ENCODE data around the gene SLCO1B1.
"Not testable (repeated sequence)": the region's sequence is repeated elsewhere in the genome, so short reads cannot be mapped to it uniquely, and the experiment has no call there.

SLCO1B1 gene

GRCh38 chr12:21144309-21144708, 13.3 kb downstream of the SLCO1B1 start:
- no peak overlapping the region for H3K4me3 ChIP-seq (ENCODE audit: low read depth in 1 of 2, low read length in 2 of 2)
- no peak overlapping the region for H3K27ac ChIP-seq (ENCODE audit: low read depth, low read length)
- no peaks in the 10 kb centered on the region for H3K9me3 ChIP-seq (ENCODE audit: control insufficient read depth in 1 of 2, low read length in 2 of 2)
- H3K36me3 ChIP-seq (ENCODE audit: control insufficient read depth in 1 of 2, insufficient read depth in 2 of 2, low read length in 2 of 2): no peaks in the 10 kb centered on the region
- no peaks in the 10 kb centered on the region for H3K4me1 ChIP-seq (ENCODE audit: control insufficient read depth in 1 of 2, insufficient read depth in 2 of 2, low read length in 2 of 2)
- no peak overlapping the region for H3K9ac ChIP-seq (ENCODE audit: low read depth in 1 of 2, low read length in 2 of 2)
- H3K27me3 ChIP-seq (ENCODE audit: control insufficient read depth in 1 of 2, insufficient read depth in 2 of 2, low read length in 2 of 2): no peaks in the 10 kb centered on the region

- H3K36me3 ChIP-seq (ENCODE audit: control insufficient read depth in 1 of 2, insufficient read depth in 2 of 2, low read length in 2 of 2): not testable (repeated sequence)
These were observed 18.9 kb downstream of the SLCO1B1 start for GRCh38 chr12:21149861-21150260.

GRCh38 chr12:21151184-21151583, 20.2 kb downstream of the SLCO1B1 start:
- no peak overlapping the region for H3K9ac ChIP-seq (ENCODE audit: low read depth in 1 of 2, low read length in 2 of 2)
- H3K4me1 ChIP-seq (ENCODE audit: control insufficient read depth in 1 of 2, insufficient read depth in 2 of 2, low read length in 2 of 2): no peaks in the 10 kb centered on the region
- H3K36me3 ChIP-seq (ENCODE audit: control insufficient read depth in 1 of 2, insufficient read depth in 2 of 2, low read length in 2 of 2): no peaks in the 10 kb centered on the region
- no peak overlapping the region for H3K27ac ChIP-seq (ENCODE audit: low read depth, low read length)
- no peaks in the 10 kb centered on the region for H3K9me3 ChIP-seq (ENCODE audit: control insufficient read depth in 1 of 2, low read length in 2 of 2)
- H3K4me3 ChIP-seq (ENCODE audit: low read depth in 1 of 2, low read length in 2 of 2): no peak overlapping the region
- no peaks in the 10 kb centered on the region for H3K27me3 ChIP-seq (ENCODE audit: control insufficient read depth in 1 of 2, insufficient read depth in 2 of 2, low read length in 2 of 2)

More at GRCh38 chr12:21149861-21150260, 18.9 kb downstream of the SLCO1B1 start:
- H3K9ac ChIP-seq (ENCODE audit: low read depth in 1 of 2, low read length in 2 of 2); H3K4me3 ChIP-seq (ENCODE audit: low read depth in 1 of 2, low read length in 2 of 2); H3K9me3 ChIP-seq (ENCODE audit: control insufficient read depth in 1 of 2, low read length in 2 of 2); H3K27me3 ChIP-seq (ENCODE audit: control insufficient read depth in 1 of 2, insufficient read depth in 2 of 2, low read length in 2 of 2); H3K27ac ChIP-seq (ENCODE audit: low read depth, low read length); H3K4me1 ChIP-seq (ENCODE audit: control insufficient read depth in 1 of 2, insufficient read depth in 2 of 2, low read length in 2 of 2): not testable (repeated sequence)

- H3K4me1 ChIP-seq (ENCODE audit: control insufficient read depth in 1 of 2, insufficient read depth in 2 of 2, low read length in 2 of 2): no peaks in the 10 kb centered on the region
- no peak overlapping the region for H3K4me3 ChIP-seq (ENCODE audit: low read depth in 1 of 2, low read length in 2 of 2)
- H3K9me3 ChIP-seq (ENCODE audit: control insufficient read depth in 1 of 2, low read length in 2 of 2): no peaks in the 10 kb centered on the region
These were observed 24.7 kb downstream of the SLCO1B1 start for GRCh38 chr12:21155522-21156351.

GRCh38 chr12:21165048-21165447, 34.1 kb downstream of the SLCO1B1 start:
- Histone ChIP-seq H3K4me1 (ENCODE audit: control insufficient read depth in 1 of 2, insufficient read depth in 2 of 2, low read length in 2 of 2) (no peaks in the 10 kb centered on the region), H3K36me3 (ENCODE audit: control insufficient read depth in 1 of 2, insufficient read depth in 2 of 2, low read length in 2 of 2) (no peaks in the 10 kb centered on the region)

More at GRCh38 chr12:21155522-21156351, 24.7 kb downstream of the SLCO1B1 start:
- Histone ChIP-seq H3K27me3 (ENCODE audit: control insufficient read depth in 1 of 2, insufficient read depth in 2 of 2, low read length in 2 of 2) (no peaks in the 10 kb centered on the region), H3K27ac (ENCODE audit: low read depth, low read length) (no peak overlapping the region), H3K36me3 (ENCODE audit: control insufficient read depth in 1 of 2, insufficient read depth in 2 of 2, low read length in 2 of 2) (no peaks in the 10 kb centered on the region), H3K9ac (ENCODE audit: low read depth in 1 of 2, low read length in 2 of 2) (no peak overlapping the region)

GRCh38 chr12:21169878-21170472, 39.0 kb downstream of the SLCO1B1 start:
- Histone ChIP-seq H3K4me1 (ENCODE audit: control insufficient read depth in 1 of 2, insufficient read depth in 2 of 2, low read length in 2 of 2) (no peaks in the 10 kb centered on the region), H3K36me3 (ENCODE audit: control insufficient read depth in 1 of 2, insufficient read depth in 2 of 2, low read length in 2 of 2) (no peaks in the 10 kb centered on the region), H3K9me3 (ENCODE audit: control insufficient read depth in 1 of 2, low read length in 2 of 2) (no peaks in the 10 kb centered on the region), H3K27me3 (ENCODE audit: control insufficient read depth in 1 of 2, insufficient read depth in 2 of 2, low read length in 2 of 2) (no peaks in the 10 kb centered on the region), H3K27ac (ENCODE audit: low read depth, low read length) (no peak overlapping the region), H3K4me3 (ENCODE audit: low read depth in 1 of 2, low read length in 2 of 2) (no peak overlapping the region), H3K9ac (ENCODE audit: low read depth in 1 of 2, low read length in 2 of 2) (no peak overlapping the region)

More at GRCh38 chr12:21165048-21165447, 34.1 kb downstream of the SLCO1B1 start:
- Histone ChIP-seq H3K27me3 (ENCODE audit: control insufficient read depth in 1 of 2, insufficient read depth in 2 of 2, low read length in 2 of 2) (no peaks in the 10 kb centered on the region), H3K9ac (ENCODE audit: low read depth in 1 of 2, low read length in 2 of 2) (no peak overlapping the region), H3K4me3 (ENCODE audit: low read depth in 1 of 2, low read length in 2 of 2) (no peak overlapping the region), H3K9me3 (ENCODE audit: control insufficient read depth in 1 of 2, low read length in 2 of 2) (no peaks in the 10 kb centered on the region), H3K27ac (ENCODE audit: low read depth, low read length) (no peak overlapping the region)

- Histone ChIP-seq H3K4me3 (ENCODE audit: low read depth in 1 of 2, low read length in 2 of 2) (no peak overlapping the region), H3K9ac (ENCODE audit: low read depth in 1 of 2, low read length in 2 of 2) (no peak overlapping the region), H3K27me3 (ENCODE audit: control insufficient read depth in 1 of 2, insufficient read depth in 2 of 2, low read length in 2 of 2) (no peaks in the 10 kb centered on the region), H3K4me1 (ENCODE audit: control insufficient read depth in 1 of 2, insufficient read depth in 2 of 2, low read length in 2 of 2) (no peaks in the 10 kb centered on the region), H3K27ac (ENCODE audit: low read depth, low read length) (no peak overlapping the region), H3K9me3 (ENCODE audit: control insufficient read depth in 1 of 2, low read length in 2 of 2) (no peaks in the 10 kb centered on the region), H3K36me3 (ENCODE audit: control insufficient read depth in 1 of 2, insufficient read depth in 2 of 2, low read length in 2 of 2) (no peaks in the 10 kb centered on the region)
These were observed 41.1 kb downstream of the SLCO1B1 start for GRCh38 chr12:21172079-21172478.

GRCh38 chr12:21183721-21184275, 52.8 kb downstream of the SLCO1B1 start:
- Histone ChIP-seq H3K4me1 (ENCODE audit: control insufficient read depth in 1 of 2, insufficient read depth in 2 of 2, low read length in 2 of 2) (no peaks in the 10 kb centered on the region), H3K9ac (ENCODE audit: low read depth in 1 of 2, low read length in 2 of 2) (no peak overlapping the region), H3K36me3 (ENCODE audit: control insufficient read depth in 1 of 2, insufficient read depth in 2 of 2, low read length in 2 of 2) (no peaks in the 10 kb centered on the region), H3K27me3 (ENCODE audit: control insufficient read depth in 1 of 2, insufficient read depth in 2 of 2, low read length in 2 of 2) (no peaks in the 10 kb centered on the region), H3K4me3 (ENCODE audit: low read depth in 1 of 2, low read length in 2 of 2) (no peak overlapping the region), H3K9me3 (ENCODE audit: control insufficient read depth in 1 of 2, low read length in 2 of 2) (no peaks in the 10 kb centered on the region), H3K27ac (ENCODE audit: low read depth, low read length) (no peak overlapping the region)

- H3K27me3 ChIP-seq (ENCODE audit: control insufficient read depth in 1 of 2, insufficient read depth in 2 of 2, low read length in 2 of 2): no peaks in the 10 kb centered on the region
- H3K4me3 ChIP-seq (ENCODE audit: low read depth in 1 of 2, low read length in 2 of 2): no peak overlapping the region
- no peaks in the 10 kb centered on the region for H3K9me3 ChIP-seq (ENCODE audit: control insufficient read depth in 1 of 2, low read length in 2 of 2)
- H3K9ac ChIP-seq (ENCODE audit: low read depth in 1 of 2, low read length in 2 of 2): no peak overlapping the region
- H3K4me1 ChIP-seq (ENCODE audit: control insufficient read depth in 1 of 2, insufficient read depth in 2 of 2, low read length in 2 of 2): no peaks in the 10 kb centered on the region
- no peak overlapping the region for H3K27ac ChIP-seq (ENCODE audit: low read depth, low read length)
- H3K36me3 ChIP-seq (ENCODE audit: control insufficient read depth in 1 of 2, insufficient read depth in 2 of 2, low read length in 2 of 2): no peaks in the 10 kb centered on the region
These were observed 59.0 kb downstream of the SLCO1B1 start for GRCh38 chr12:21190016-21190415.

GRCh38 chr12:21214433-21214832, 83.4 kb downstream of the SLCO1B1 start:
- not testable (repeated sequence) for H3K27me3 ChIP-seq (ENCODE audit: control insufficient read depth in 1 of 2, insufficient read depth in 2 of 2, low read length in 2 of 2); H3K4me3 ChIP-seq (ENCODE audit: low read depth in 1 of 2, low read length in 2 of 2); H3K27ac ChIP-seq (ENCODE audit: low read depth, low read length); H3K4me1 ChIP-seq (ENCODE audit: control insufficient read depth in 1 of 2, insufficient read depth in 2 of 2, low read length in 2 of 2); H3K9me3 ChIP-seq (ENCODE audit: control insufficient read depth in 1 of 2, low read length in 2 of 2); H3K36me3 ChIP-seq (ENCODE audit: control insufficient read depth in 1 of 2, insufficient read depth in 2 of 2, low read length in 2 of 2); H3K9ac ChIP-seq (ENCODE audit: low read depth in 1 of 2, low read length in 2 of 2)

Measured in duodenal mucosa (tissue), 2 donors.